GM19397 (cell line): ENCODE results near the gene LRIT3.

Experiments
- ATAC-seq: cut with Tn5 transposase; IDR thresholded peaks from one replicate; pipeline ENCODE4 v1.9.1; 2021; ENCODE audit warnings: mild to moderate bottlenecking, moderate library complexity; ENCODE audit not compliant: unreplicated experiment

The LRIT3 gene, protein sequence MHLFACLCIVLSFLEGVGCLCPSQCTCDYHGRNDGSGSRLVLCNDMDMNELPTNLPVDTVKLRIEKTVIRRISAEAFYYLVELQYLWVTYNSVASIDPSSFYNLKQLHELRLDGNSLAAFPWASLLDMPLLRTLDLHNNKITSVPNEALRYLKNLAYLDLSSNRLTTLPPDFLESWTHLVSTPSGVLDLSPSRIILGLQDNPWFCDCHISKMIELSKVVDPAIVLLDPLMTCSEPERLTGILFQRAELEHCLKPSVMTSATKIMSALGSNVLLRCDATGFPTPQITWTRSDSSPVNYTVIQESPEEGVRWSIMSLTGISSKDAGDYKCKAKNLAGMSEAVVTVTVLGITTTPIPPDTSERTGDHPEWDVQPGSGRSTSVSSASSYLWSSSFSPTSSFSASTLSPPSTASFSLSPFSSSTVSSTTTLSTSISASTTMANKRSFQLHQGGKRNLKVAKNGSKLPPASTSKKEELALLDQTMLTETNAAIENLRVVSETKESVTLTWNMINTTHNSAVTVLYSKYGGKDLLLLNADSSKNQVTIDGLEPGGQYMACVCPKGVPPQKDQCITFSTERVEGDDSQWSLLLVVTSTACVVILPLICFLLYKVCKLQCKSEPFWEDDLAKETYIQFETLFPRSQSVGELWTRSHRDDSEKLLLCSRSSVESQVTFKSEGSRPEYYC

DNA sequence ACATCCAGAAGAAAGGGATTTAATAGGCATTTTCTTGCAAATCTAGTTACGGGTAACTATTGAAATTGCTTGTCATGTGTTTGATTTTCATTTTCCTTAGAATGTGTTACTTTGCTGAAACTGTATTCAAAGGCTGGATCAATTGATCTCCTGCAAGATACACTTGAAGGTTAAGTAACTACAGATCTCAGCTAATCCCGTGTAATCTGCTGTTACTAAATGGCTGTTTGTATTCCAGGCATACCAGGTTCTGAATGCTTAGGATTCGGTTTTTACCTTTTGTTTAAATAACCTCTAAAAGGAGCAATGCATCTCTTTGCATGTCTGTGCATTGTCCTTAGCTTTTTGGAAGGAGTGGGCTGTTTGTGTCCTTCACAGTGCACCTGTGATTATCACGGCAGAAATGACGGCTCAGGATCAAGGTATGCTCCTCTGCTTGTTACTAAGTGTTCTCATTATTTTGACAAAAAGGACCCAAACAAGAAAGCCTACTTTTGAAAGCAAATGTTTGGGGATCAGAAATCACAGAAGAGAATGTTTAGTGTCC is at the start of gene LRIT3:
LRIT3 (plus strand) TSS at position 212 of the 547 bp plus-strand sequence; CDS start at position 307, 95 bp downstream.
- no peak for ATAC-seq

GRCh38 chr4:109798866-109799265 is 49.0 kb upstream of the LRIT3 start:
- ATAC-seq = no peak

GRCh38 chr4:109801099-109801789 is 46.7 kb upstream of the LRIT3 start:
- no peak for ATAC-seq

- no peak for ATAC-seq
Observed at GRCh38 chr4:109801895-109802319, 46.0 kb upstream of the LRIT3 start, which contains the start of gene CFI. CFI (minus strand) TSS chr4:109801999; CDS start chr4:109801971, 28 bp downstream.

GRCh38 chr4:109803924-109804571 is 43.9 kb upstream of the LRIT3 start:
- ATAC-seq = peak; percentile 62

DNA sequence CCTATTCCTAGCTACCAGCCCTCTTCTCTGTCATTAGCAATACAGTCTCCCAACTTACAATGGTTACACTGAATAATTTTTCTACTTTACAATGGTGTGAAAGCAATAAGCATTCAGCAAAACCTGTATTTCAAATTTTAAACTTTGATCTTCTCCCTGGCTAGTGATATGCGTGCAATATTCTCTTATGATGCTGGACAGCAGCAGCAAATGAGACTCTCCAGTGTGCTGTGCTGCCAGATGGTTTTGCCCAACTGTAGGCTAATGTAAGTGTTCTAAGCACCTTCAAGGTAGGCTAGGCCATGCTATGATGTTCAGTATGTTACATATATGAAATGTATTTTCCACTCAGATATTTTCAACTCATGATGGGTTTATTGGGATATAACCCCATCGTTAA is 38.3 kb upstream of the LRIT3 start:
- ATAC-seq = no peak

- ATAC-seq = no peak
Observed at GRCh38 chr4:109810552-109811387, 37.1 kb upstream of the LRIT3 start.

- no peak for ATAC-seq
Observed at GRCh38 chr4:109811707-109812106, 36.2 kb upstream of the LRIT3 start.

DNA sequence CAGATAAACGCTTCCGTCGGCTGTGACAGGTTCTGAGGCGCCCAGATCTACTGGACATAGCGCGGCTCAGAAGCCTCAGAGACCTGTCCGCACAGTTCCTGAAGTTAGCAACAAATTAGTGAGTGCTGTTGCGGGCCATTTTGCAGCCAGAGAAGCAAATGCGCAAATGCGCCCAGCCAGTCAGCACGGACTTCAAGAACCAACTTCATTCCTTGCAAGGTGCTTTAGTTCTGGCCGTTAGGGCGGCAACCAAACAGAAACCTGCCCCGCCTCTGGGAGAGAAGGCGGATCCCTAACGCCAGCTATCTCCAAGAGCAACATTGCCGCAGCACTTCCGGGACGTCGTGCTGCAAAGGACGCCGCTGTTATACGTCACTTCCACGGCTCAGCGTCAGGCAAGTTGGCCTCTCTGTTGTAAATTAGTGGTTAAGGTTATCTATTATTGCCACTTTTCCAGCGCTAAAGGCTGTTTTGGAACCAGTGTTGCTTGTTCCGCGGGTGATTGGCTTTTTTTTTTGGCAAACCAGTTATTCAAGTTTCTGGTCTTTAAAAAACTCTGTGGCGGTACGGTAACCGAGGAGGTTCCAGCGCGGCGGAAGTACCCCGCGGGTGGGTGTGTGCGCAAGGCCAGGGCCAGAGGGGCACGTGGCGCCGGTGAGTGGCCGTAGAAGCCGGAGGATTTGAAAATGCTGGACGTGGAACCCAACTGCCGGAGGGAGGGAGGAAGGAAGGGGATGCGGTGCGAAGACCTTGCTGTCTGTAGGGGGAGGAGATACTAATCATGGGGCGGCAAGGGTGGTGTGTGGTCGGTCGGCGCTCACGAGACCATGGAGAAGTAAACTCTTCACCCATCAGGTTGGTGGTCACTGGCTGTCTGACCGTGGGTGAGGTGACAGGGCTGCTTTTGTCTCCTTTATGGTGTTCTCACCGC is 32.5 kb upstream of the LRIT3 start, which contains the start of gene GAR1:
GAR1 (plus strand) TSS at position 612 of the 931 bp plus-strand sequence. CDS start 403 bp downstream, outside the sequence.
- ATAC-seq = peak; percentile 99

DNA sequence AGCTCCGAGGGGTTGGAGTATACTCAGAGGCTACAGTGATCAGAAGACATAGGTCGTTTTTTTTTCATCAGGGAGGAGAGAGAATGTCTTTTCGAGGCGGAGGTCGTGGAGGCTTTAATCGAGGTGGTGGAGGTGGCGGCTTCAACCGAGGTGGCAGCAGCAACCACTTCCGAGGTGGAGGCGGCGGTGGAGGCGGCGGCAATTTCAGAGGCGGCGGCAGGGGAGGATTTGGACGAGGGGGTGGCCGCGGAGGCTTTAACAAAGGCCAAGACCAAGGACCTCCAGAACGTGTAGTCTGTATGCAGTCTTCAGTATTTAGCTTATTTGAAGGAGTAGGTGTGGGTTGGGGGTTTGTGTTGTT is 31.8 kb upstream of the LRIT3 start:
- ATAC-seq = no peak

GRCh38 chr4:109816894-109817293 is 31.0 kb upstream of the LRIT3 start:
- no peak for ATAC-seq

DNA sequence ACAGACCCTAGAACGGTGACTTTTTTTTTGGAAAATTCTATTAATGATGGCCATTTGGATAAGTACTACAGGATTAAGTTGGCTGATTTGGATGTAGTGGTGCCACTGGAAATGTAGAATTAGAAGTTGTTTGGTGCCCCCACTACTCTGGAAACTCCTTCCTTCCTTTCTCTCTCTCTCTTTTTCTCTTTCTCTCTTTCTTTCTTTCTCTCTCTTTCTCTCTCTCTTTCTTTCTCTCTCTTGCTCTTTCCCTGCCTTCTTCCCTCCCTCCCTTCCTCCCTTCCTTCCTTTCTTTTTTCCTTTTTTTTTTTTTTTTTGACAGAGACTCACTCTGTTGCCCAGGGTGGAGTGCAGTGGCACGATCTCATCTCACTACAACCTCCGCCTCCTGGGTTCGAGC is 29.6 kb upstream of the LRIT3 start:
- no peak for ATAC-seq

- no peak for ATAC-seq
Observed at GRCh38 chr4:109820563-109820962, 27.3 kb upstream of the LRIT3 start.

GRCh38 chr4:109821185-109821584 is 26.7 kb upstream of the LRIT3 start:
- ATAC-seq = no peak

- ATAC-seq = no peak
Observed at GRCh38 chr4:109826719-109827118, 21.2 kb upstream of the LRIT3 start.

DNA sequence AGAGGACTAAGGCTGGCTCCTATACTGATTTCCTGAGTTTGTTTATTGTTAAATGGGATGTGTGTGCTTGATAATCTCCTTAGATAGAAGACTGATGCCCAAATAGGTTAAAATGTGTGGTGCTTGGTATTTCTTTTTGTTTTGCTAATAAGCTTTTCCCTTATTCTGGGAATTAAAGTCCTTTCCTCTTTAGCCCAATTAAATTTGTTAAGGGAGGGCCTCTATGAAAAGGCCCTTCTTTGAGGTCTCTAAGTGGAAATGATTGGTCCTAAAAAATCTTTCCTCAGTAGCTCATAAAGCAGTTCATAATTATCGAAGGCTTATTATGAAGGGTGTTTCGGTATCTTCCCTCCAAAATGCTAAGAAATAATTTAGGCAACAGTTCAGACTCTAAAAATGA is 20.2 kb upstream of the LRIT3 start, which contains the start of gene RRH:
RRH (plus strand) TSS at position 301 of the 400 bp plus-strand sequence; CDS start at position 357, 56 bp downstream.
- no peak for ATAC-seq

DNA sequence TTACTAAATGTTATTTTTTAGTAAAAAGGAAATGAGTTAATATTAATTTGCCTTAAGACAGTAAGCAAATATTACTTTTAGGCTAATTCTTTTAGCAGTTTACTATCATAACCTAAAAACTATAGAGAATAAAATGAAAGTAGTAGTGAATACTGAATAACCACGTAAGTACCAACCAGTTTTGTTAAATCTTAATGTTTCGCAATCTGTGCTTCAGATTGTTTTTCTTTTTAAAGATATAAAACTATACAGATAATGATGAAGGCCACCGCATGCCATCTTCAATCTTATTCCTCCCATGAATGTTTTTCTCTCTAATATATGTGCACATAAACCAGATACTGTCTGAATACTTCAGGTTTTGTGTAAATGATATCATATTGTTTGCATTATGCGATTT is 14.2 kb upstream of the LRIT3 start:
- no peak for ATAC-seq

DNA sequence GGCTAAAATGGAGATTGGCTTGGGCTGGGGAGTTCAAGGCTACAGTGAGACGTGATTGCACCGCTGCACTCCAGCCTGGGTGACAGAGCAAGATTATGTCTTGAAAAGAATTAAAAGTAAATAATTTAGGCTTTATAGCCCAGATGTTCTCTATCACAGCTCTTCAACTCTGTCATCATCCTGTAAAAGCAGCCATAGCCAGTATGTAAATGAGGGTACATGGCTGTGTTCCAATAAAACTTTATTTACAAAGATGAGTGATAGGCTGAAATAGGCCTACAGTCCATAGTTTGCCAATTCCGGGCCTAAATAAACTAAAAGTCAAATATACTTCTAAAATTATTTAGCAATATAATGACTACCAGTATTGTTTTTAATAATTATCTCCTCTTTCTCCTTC is 10.9 kb upstream of the LRIT3 start:
- no peak for ATAC-seq
